Cardiac fibroblast (primary cell): ENCODE data around the gene PLCB4.
"Not testable (repeated sequence)": the region's sequence is repeated elsewhere in the genome, so short reads cannot be mapped to it uniquely, and the experiment has no call there.

ENCODE experiments used
- DNase-seq, 2 donors: peaks; one replicate each; pipeline versions ENCODE4 v3.0.0 to v3.0.0-alpha.2; 2010; ENCODE audit warnings: low read depth in 2 of 2
- H3K4me3 ChIP-seq, 2 donors: replicated peaks in 1 of 2; 1 replicate in 1 of 2; 2 replicates in 1 of 2; pipeline ENCODE4 v1.5.1; 2011; ENCODE audit warnings: low read depth in 2 of 2, low read length in 2 of 2, mild to moderate bottlenecking in 2 of 2, moderate library complexity in 1 of 2
- CTCF ChIP-seq: IDR thresholded peaks from one replicate; pipeline ENCODE4 v1.5.1; 2011; ENCODE audit warnings: low read depth, mild to moderate bottlenecking, low read length, inconsistent platforms

PLCB4 gene

GRCh38 chr20:9149087-9149486 lies 80.2 kb downstream of the PLCB4 start:
- no peak overlapping the region for H3K4me3 ChIP-seq
- DNase-seq = no peak
- TF ChIP-seq CTCF = no peak

GRCh38 chr20:9149796-9150195 lies 80.9 kb downstream of the PLCB4 start:
- no peak for TF ChIP-seq CTCF
- H3K4me3 ChIP-seq = no peak overlapping the region
- no peak for DNase-seq

GRCh38 chr20:9150679-9151078 lies 81.8 kb downstream of the PLCB4 start:
- no peak for TF ChIP-seq CTCF

GRCh38 chr20:9152139-9152538 lies 83.3 kb downstream of the PLCB4 start:
- not testable (repeated sequence) for DNase-seq, H3K4me3 ChIP-seq

More at GRCh38 chr20:9150679-9151078, 81.8 kb downstream of the PLCB4 start:
- H3K4me3 ChIP-seq = no peak overlapping the region
- no peak for DNase-seq

GRCh38 chr20:9154464-9155024 lies 85.7 kb downstream of the PLCB4 start:
- no peak for DNase-seq
- no peak for TF ChIP-seq CTCF
- no peak overlapping the region for H3K4me3 ChIP-seq

DNA sequence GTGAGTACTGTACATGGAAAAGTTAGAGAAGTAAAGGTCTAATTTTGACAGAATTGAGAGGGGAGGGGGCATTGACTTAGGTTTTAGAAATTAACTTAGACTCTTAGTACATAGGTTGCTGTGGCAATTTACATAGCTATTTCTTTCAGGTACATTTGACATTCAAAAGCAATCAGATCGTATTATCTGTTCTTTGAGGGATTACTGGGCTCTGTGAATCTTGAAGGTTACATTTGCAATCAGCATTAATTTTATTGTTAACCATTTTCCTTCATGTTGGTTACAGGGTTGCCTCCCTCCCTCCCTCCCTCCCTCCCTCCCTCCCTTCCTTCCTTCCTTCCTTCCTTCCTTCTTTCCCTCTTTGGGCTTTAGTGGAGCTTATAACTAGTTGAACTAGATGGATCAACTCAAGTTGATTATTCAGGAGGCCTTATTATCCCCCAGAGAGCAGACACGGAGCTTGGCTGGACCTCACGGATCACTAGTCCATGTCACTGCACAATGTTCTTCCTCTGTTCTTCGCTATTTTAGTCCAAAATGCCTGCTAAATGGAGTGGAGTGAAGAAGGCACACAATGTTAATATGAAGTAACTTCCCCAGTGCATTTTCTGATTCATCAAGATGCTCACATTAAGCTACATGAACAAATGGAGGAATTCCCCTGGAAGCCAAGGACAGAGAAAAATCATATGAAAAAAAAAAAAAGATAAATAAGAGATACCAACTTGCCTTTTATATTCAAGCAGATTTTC lies 87.8 kb downstream of the PLCB4 start:
- TF ChIP-seq CTCF = no peak
- no peak overlapping the region for H3K4me3 ChIP-seq
- peak in 1 of 2 donors; percentile 44 for DNase-seq

- H3K4me3 ChIP-seq = no peak overlapping the region
- no peak for DNase-seq
- no peak for TF ChIP-seq CTCF
Measured at GRCh38 chr20:9160331-9160730, 91.4 kb downstream of the PLCB4 start.
